HAP-1 (cell line): Measurements from ENCODE around the gene NAPEPLD.
"Not testable (repeated sequence)": the region's sequence is repeated elsewhere in the genome, so short reads cannot be mapped to it uniquely, and the experiment has no call there.

ENCODE experiments used
- DNase-seq, 2 experiments: peaks; one replicate each; pipeline ENCODE4 v3.0.0-alpha.2; 2016 to 2020; ENCODE audit warnings: low spot score in 2 of 2
- H3K27me3 ChIP-seq: fragments of 250-450 bp; sonication (Bioruptor Pico); 2 replicates; pipeline ENCODE4 v1.5.1; 2020; ENCODE audit warnings: low read depth, mild to moderate bottlenecking, moderate library complexity
- H3K36me3 ChIP-seq: fragments of 250-450 bp; sonication (Bioruptor Pico); replicated peaks from 2 replicates; pipeline ENCODE4 v1.5.1; 2020; ENCODE audit warnings: mild to moderate bottlenecking
- H3K4me1 ChIP-seq: fragments of 250-450 bp; sonication (Bioruptor Pico); 2 replicates; pipeline ENCODE4 v1.5.1; 2020; ENCODE audit warnings: mild to moderate bottlenecking
- H3K4me3 ChIP-seq: fragments of 250-450 bp; sonication (Bioruptor Pico); 2 replicates; pipeline ENCODE4 v1.5.1; 2020; ENCODE audit warnings: mild to moderate bottlenecking, moderate library complexity
- H3K9me3 ChIP-seq: fragments of 250-450 bp; sonication (Bioruptor Pico); 2 replicates; pipeline ENCODE4 v1.5.1; 2020; ENCODE audit warnings: mild to moderate bottlenecking, moderate library complexity
- in situ Hi-C: fragments of 300-500 bp; cut with MboI; formaldehyde crosslinking; loops from 3 replicates; pipeline ENCODE4 v1.14.3; 2020; ENCODE audit warnings: low sequenced_read_pairs, inconsistent platforms, mixed read lengths

NAPEPLD gene

DNA sequence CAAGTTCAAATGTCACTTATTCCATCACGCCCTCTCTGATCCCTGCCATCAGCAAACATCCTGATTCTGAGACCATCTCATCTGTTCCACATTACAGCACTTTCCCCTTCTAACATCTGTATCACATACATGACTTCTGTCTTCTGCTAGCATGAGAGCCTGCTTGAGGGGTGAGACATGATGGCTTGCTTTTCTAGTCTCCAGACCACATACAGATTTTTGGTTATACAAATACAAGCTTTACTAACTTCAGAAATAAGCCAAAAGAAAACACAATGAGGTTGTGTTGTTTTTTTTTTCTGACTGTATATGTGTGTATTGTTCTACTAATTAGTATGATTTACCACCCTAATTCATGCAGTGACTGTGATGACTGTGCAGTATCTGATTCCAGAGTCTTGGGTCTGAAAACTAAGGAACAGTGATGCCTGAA lies 34.3 kb downstream of the NAPEPLD start:
- no peaks in the 10 kb centered on the region for H3K9me3 ChIP-seq
- H3K4me1 ChIP-seq, result no peaks in the 10 kb centered on the region; the same call in none of the 2 replicates
- in situ Hi-C loops, result no loop called here
- DNase-seq, result no peak
- no peaks in the 10 kb centered on the region for H3K27me3 ChIP-seq
- peaks cover under 1% of the 10 kb centered on the region; the same call in 1 of the 2 replicates for H3K36me3 ChIP-seq
- H3K4me3 ChIP-seq, result no peak overlapping the region

DNA sequence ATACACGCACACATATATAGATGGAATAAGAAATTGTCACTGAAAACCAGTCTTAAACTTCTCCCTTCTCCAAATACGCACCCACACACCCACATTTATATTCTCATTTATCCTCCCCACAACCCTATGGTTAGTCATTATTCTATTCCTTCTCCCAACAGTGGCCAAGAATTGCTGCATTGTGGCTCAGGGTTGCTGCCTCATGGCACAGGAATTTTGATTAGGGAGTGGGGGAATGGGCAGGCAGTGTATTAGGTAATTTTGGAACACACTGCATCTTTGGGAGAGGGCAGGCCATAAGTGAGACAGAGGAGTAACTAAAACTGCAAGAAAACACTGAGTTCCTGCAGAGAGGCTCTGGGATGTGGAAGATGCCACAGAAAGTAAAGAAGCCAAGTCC lies 35.7 kb downstream of the NAPEPLD start:
- H3K27me3 ChIP-seq, result no peaks in the 10 kb centered on the region
- H3K9me3 ChIP-seq, result no peaks in the 10 kb centered on the region
- no peak overlapping the region for H3K4me3 ChIP-seq
- peak in 1 of 2 experiments; percentile 21 for DNase-seq
- H3K36me3 ChIP-seq, result no peaks in the 10 kb centered on the region; the same call in 1 of the 2 replicates
- in situ Hi-C loops, result no loop called here
- H3K4me1 ChIP-seq, result no peaks in the 10 kb centered on the region; the same call in none of the 2 replicates

DNA sequence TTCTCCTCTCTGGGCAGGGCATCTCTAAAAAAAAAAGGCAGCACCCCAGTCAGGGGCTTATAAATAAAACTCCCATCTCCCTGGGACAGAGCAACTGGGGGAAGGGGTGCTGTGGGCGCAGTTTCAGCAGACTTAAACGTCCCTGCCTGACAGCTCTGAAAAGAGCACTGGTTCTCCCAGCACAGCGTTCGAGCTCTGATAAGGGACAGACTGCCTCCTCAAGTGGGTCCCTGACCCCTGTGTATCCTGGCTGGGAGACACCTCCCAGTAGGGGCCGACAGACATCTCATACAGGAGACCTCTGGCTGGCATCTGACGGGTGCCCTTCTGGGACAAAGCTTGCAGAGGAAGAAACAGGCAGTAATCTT lies 42.2 kb downstream of the NAPEPLD start:
- in situ Hi-C loops, result not testable (repeated sequence)

DNA sequence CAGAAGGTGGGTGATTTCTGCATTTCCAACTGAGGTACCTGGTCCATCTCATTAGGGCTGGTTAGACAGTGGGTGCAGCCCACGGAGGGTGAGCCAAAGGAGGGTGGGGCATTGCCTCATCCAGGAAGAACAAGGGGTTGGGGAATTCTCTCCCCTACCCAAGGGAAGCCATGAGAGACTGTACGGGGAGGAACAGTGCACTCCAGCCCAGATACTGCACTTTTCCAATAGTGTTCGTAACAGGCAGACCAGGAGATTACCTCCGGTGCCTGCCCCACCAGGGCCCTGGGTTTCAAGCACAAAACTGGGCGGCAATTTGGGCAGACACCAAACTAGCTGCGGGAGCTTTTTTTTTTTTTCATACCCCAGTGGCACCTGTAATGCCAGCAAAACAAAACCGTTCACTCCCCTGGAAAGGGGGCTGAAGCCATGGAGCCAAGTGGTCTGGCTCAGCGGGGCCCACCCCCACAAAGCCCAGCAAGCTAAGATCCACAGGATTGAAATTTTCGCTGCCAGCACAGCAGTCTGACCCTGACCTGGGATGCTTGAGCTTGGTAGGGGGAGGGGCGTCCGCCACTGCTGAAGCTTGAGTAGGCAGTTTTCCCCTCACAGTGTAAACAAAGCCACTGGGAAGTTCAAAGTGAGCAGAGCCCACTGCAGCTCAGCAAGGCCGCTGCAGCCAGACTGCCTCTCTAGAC lies 42.7 kb downstream of the NAPEPLD start:
- H3K9me3 ChIP-seq, result no peaks in the 10 kb centered on the region
- peak in 1 of 2 experiments; percentile 18 for DNase-seq
- no peaks in the 10 kb centered on the region for H3K4me1 ChIP-seq
- no peak overlapping the region for H3K4me3 ChIP-seq
- in situ Hi-C loops, result no loop called here
- H3K36me3 ChIP-seq, result peaks cover 9% of the 10 kb centered on the region; the same call in 1 of the 2 replicates
- no peaks in the 10 kb centered on the region for H3K27me3 ChIP-seq

More for the DNA sequence above, 42.2 kb downstream of the NAPEPLD start:
- not testable (repeated sequence) for H3K4me3 ChIP-seq, H3K4me1 ChIP-seq, H3K36me3 ChIP-seq, H3K27me3 ChIP-seq, DNase-seq, H3K9me3 ChIP-seq

DNA sequence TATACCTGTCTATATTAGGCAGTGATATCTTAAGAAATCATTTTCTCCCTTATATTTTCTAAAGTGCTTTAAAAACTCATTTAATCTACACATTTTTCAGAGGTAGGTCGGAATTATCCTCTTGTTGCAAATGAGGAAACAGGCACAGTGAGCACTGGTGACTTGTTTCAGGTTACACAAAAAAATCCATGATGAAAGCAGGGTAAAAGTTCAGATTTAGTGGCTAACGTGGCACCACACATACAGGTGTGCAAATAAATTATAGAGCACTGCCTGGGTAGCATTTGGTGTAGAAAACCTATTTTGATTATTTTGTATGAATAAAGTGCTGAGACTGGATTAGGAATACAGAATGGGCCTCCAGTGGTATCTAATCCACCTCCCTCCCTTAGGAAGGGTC lies 47.4 kb downstream of the NAPEPLD start:
- no peak overlapping the region for H3K4me3 ChIP-seq
- no peaks in the 10 kb centered on the region for H3K9me3 ChIP-seq
- peaks cover 20% of the 10 kb centered on the region for H3K36me3 ChIP-seq
- no peak for DNase-seq
- in situ Hi-C loops, result no loop called here
- H3K27me3 ChIP-seq, result no peaks in the 10 kb centered on the region
- H3K4me1 ChIP-seq, result no peaks in the 10 kb centered on the region

DNA sequence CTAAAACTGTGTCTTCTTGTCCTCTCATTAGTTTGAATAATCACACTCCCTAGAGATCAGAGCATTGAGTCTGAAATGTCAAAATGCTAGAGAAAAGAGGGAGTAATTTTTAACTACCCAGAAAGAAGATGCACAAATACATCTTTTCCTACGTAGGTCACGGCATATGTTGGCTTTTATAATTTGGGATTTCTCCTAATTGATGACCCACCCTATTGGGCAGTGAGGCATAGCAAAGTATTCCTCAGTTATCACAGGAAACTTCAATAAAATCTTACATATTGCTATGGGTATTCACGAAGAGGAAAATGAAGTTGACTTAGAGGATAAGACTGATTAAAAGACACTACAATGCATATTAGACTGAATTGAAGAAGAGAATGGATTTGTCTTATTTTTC lies 48.6 kb downstream of the NAPEPLD start:
- Histone ChIP-seq H3K36me3 (peaks cover 25% of the 10 kb centered on the region), H3K27me3 (no peaks in the 10 kb centered on the region), H3K9me3 (no peaks in the 10 kb centered on the region), H3K4me3 (no peak overlapping the region), H3K4me1 (no peaks in the 10 kb centered on the region)
- DNase-seq, result no peak
- in situ Hi-C loops, result no loop called here

DNA sequence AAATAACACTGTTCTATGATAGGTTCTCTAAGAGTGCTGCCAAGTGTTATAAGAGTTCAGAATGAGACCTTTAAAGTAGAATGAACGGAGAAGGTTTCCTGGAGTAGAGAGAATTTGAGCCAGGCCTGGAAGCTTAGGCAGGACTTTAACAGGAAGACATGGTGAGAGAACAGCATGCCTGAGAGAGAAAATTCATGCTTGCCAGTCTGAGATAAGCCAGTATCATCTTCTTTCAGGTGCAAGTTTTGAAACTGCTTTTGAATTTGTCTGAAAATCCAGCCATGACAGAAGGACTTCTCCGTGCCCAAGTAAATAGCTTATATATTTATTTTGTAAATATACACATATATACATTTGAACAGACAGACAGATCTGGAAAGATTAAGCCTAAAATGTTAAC lies 51.9 kb downstream of the NAPEPLD start:
- peaks cover 41% of the 10 kb centered on the region for H3K36me3 ChIP-seq
- H3K27me3 ChIP-seq, result no peaks in the 10 kb centered on the region
- H3K9me3 ChIP-seq, result no peaks in the 10 kb centered on the region
- DNase-seq, result no peak
- in situ Hi-C loops, result no loop called here
- no peaks in the 10 kb centered on the region for H3K4me1 ChIP-seq
- no peak overlapping the region for H3K4me3 ChIP-seq

DNA sequence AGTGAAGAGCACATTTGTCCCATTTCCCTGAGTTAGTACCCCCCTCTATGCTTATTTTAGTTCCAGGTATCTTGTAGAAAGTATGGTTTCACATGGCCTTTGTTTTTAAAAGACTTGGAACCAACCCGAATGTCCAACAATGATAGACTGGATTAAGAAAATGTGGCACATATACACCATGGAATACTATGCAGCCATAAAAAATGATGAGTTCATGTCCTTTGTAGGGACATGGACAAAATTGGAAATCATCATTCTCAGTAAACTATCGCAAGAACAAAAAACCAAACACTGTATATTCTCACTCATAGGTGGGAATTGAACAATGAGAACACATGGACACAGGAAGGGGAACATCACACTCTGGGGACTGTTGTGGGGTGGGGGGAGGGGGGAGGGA lies 53.3 kb downstream of the NAPEPLD start:
- H3K4me1 ChIP-seq, DNase-seq, in situ Hi-C loops, H3K4me3 ChIP-seq, H3K27me3 ChIP-seq, H3K9me3 ChIP-seq: not testable (repeated sequence)
- H3K36me3 ChIP-seq, result peaks cover 36% of the 10 kb centered on the region

DNA sequence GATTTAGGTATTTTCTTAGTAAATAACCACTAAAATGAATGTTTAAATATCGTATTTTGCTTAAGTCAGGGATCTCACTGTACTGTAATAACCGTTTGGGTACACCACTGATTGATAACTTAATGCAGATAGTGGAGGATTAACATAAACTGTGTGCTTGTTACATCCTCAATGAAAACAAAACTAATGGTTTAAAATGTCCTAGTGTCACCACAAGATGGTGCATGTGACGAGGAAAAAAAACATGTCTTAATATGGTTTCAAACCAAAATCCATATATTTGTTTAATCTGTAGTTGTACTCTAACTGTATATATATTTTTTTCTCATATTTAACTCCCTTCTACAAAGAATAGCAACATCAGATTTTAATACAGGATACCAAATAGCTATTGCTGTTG lies 54.8 kb downstream of the NAPEPLD start:
- in situ Hi-C loops, result no loop called here
- no peak overlapping the region for H3K4me3 ChIP-seq
- no peaks in the 10 kb centered on the region for H3K9me3 ChIP-seq
- H3K27me3 ChIP-seq, result no peaks in the 10 kb centered on the region
- no peaks in the 10 kb centered on the region for H3K4me1 ChIP-seq
- no peak for DNase-seq
- peaks cover 34% of the 10 kb centered on the region for H3K36me3 ChIP-seq

DNA sequence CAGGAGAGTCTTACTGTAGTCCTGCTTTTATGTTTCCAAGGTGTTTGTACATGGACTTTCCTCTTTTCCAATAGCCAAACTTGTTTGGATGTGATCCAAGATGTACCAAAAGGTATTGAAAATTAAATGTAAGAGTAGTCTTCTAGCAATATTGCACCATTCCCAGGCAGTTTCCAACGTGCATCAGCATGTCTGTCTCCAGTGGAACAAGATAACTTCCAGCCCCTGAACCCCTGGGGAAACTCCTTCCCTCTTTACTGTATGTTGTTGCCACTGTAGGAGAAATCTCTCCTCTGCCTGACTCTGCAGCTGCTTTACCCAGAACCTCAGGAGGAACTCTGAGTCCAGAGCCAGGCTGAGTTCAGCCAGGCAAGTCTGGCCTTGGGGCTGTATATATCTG lies 55.5 kb downstream of the NAPEPLD start:
- DNase-seq, result no peak
- Histone ChIP-seq H3K4me3 (no peak overlapping the region), H3K27me3 (no peaks in the 10 kb centered on the region), H3K4me1 (no peaks in the 10 kb centered on the region), H3K9me3 (no peaks in the 10 kb centered on the region), H3K36me3 (peaks cover 34% of the 10 kb centered on the region)
- in situ Hi-C loops, result no loop called here

DNA sequence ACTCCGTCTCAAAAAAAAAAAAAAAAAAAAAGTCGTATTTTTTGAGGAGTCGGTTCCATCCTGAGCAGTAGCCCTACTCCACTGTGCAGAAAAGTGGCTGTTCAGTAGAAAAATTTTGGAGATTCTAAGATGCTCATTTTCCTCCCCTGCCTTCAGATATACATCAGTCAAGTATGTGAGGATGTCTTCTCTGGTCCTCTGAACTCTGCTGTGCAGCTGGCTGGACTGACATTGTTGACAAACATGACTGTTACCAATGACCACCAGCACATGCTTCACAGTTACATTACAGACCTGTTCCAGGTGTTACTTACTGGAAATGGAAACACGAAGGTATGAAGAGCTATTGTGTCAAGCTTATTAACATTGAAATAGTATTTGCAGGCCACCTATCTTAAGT lies 56.6 kb downstream of the NAPEPLD start:
- in situ Hi-C loops, result not testable (repeated sequence)

DNA sequence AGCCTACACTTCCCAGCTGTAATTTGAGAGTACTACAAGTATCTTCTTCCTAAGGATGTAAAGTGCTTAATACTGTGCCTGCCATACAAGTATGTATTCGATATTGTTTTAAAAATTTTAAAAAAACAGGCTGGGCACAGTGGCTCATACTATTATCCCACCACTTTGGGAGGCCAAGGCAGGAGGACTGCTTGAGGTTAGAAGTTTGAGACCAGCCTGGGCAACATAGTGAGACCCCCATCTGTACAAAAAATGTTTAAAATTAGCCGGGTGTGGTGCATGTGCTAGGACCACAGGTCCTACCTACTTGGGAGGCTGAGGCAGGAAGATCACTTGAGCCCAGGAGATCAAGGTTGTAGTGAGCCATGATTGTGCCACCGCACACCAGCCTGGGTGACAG lies 65.7 kb downstream of the NAPEPLD start:
- in situ Hi-C loops, result no loop called here
- Histone ChIP-seq H3K27me3 (no peaks in the 10 kb centered on the region), H3K36me3 (peaks cover 35% of the 10 kb centered on the region), H3K9me3 (no peaks in the 10 kb centered on the region), H3K4me3 (no peak overlapping the region), H3K4me1 (no peaks in the 10 kb centered on the region)
- DNase-seq, result no peak

More for the DNA sequence above, 56.6 kb downstream of the NAPEPLD start:
- not testable (repeated sequence) for H3K4me1 ChIP-seq, H3K27me3 ChIP-seq, DNase-seq, H3K9me3 ChIP-seq, H3K4me3 ChIP-seq
- peaks cover 39% of the 10 kb centered on the region for H3K36me3 ChIP-seq

DNA sequence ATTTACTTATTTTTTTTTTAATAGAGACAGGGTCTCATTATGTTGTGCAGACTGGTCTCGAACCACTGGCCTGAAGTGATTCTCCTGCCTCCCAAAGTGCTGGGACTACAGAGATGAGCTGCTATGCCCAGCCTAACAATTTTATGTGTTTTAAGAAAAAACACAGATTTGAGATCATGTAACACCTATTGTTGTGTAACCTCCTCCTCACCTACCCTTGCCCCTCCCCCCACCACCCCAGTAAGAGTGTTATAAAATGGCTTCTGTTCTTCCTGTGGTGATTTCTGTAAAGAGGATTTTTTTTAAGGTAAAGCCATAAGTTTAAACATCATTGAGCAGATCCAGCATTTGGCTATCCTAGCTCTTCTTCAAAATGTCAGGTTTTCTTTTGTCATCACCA lies 66.4 kb downstream of the NAPEPLD start:
- DNase-seq, result no peak
- no peaks in the 10 kb centered on the region for H3K27me3 ChIP-seq
- no peaks in the 10 kb centered on the region for H3K9me3 ChIP-seq
- in situ Hi-C loops, result no loop called here
- H3K4me3 ChIP-seq, result no peak overlapping the region
- no peaks in the 10 kb centered on the region for H3K4me1 ChIP-seq
- H3K36me3 ChIP-seq, result peaks cover 35% of the 10 kb centered on the region

DNA sequence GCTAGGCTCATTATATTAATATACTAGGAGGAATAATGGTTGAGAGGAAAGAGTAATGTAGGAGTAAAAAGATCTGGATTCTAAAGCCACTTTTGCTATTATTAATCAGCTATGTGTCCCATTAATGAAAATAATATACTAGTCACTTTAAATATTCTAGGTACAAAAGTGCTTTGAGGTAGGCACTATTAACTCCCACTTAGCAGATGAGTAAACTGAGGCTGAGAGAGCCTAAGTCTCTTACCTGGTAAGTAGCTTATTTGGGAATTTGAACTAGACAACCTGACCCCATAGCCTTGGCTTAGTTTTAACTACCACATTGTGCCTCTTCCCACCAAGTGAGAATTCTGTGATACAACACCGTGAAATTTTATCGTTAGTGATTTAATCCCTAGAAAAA lies 68.0 kb downstream of the NAPEPLD start:
- in situ Hi-C loops, result no loop called here
- H3K36me3 ChIP-seq, result peaks cover 31% of the 10 kb centered on the region
- no peaks in the 10 kb centered on the region for H3K27me3 ChIP-seq
- no peaks in the 10 kb centered on the region for H3K9me3 ChIP-seq
- H3K4me3 ChIP-seq, result no peak overlapping the region
- no peak for DNase-seq
- H3K4me1 ChIP-seq, result peaks cover 4% of the 10 kb centered on the region

DNA sequence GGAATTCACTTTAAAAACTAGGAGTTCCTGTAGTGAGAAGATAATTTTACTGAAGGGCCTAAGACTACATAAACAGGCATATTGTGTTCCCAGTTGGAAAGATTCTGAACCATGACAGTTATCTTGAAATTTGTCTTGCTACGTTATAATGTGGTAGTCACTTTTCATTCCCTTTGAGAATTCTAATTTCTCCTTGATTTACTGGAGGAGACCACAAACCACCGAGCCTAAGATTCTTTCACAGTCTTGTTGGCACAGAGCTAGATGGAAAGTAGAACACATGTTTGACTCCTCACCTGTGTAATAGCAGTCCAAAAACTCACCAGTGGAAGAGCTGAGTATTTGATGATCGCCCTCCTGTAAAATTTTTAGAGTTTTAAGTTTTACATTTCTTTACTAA lies 69.1 kb downstream of the NAPEPLD start:
- Histone ChIP-seq H3K27me3 (no peaks in the 10 kb centered on the region), H3K4me1 (peaks cover 5% of the 10 kb centered on the region), H3K36me3 (peaks cover 30% of the 10 kb centered on the region), H3K4me3 (no peak overlapping the region), H3K9me3 (no peaks in the 10 kb centered on the region)
- no peak for DNase-seq
- in situ Hi-C loops, result no loop called here
